H54 (cell line): ENCODE data around the gene PIM2.

Source experiments
- DNase-seq: peaks from one replicate; pipeline ENCODE4 v3.0.0; 2011; ENCODE audit warnings: low spot score, mixed read lengths; ENCODE audit not compliant: insufficient read length
- FAIRE-seq: peaks from 3 replicates; lab custom pipeline; 2011; peaks lifted over from hg19 to GRCh38; lab: Jason Lieb, UNC
- POLR2A ChIP-seq: IDR thresholded peaks from 2 replicates; pipeline ENCODE4 v1.6.1; 2011; ENCODE audit warnings: low read depth, mild to moderate bottlenecking, low read length

PIM2 gene

GRCh38 chrX:48905090-48905790, 13.6 kb downstream of the PIM2 start:
- no peak for DNase-seq
- no peak for FAIRE-seq
- TF ChIP-seq POLR2A = no peak

DNA sequence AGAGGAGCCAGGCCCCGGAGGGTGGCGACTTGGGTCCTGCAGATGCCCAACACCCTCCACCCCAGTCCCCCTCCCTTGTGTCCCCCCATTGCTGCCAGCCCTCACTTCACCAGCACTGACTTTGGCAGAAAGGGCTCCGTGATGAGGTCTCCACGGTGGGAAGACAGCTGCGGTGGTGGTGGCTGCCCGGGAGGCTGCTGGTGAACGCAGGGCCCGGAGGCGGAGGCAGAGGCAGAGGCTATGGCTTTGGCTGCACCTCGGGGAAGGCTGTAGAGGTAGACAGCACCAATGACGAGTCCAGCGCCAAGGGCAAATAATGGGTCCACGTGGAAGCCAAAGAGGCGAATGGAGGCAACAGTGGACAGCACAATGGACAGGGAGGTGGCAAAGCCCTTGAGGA, 14.2 kb downstream of the PIM2 start:
- FAIRE-seq (no peak), DNase-seq (no peak)

DNA sequence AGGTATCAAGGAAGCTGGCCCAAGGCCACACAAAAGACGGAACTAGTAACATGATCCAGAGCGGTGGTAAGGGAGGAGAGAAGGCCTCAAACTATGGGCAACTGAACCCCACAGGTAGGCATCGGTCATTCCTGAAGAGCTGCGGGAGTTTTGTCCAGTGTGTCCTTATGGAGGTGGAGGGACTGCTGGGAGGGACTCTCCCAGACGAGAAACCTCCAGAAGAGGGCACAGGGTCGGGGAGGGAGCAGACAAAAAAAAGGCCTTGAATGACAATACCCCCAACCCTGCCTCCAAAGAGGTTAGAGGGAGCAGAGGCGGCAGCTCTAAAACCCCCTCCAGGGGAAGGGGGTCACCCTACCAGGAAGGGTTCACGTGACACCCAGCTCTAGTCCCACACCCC, 14.6 kb downstream of the PIM2 start:
- FAIRE-seq (no peak), DNase-seq (no peak)
- no peak for TF ChIP-seq POLR2A

More for the DNA sequence above, 14.2 kb downstream of the PIM2 start:
- TF ChIP-seq POLR2A = no peak

- FAIRE-seq = no peak
- TF ChIP-seq POLR2A = no peak
- no peak for DNase-seq
Measured at GRCh38 chrX:48903290-48903689, 15.5 kb downstream of the PIM2 start.

GRCh38 chrX:48902776-48903175, 16.0 kb downstream of the PIM2 start:
- DNase-seq = no peak
- no peak for TF ChIP-seq POLR2A
- no peak for FAIRE-seq

GRCh38 chrX:48902135-48902534, 16.7 kb downstream of the PIM2 start:
- no peak for DNase-seq
- no peak for TF ChIP-seq POLR2A
- FAIRE-seq = no peak

DNA sequence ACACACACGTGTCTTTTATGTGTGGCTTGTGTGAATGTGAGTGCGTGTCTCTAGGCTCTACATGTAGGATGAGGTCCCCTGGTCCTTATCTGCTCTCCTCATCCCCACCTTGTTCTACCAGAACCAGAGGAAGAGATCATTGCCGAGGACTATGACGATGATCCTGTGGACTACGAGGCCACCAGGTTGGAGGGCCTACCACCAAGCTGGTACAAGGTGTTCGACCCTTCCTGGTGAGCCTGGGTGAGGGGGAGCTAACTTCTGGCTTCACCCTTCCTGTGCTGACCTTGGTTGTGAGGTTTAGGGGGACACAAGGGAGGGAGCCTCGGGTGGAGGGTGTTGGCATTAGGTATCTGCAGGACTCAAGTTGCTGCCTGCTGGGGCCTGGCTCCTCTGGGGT, 17.8 kb downstream of the PIM2 start:
- TF ChIP-seq POLR2A = no peak
- FAIRE-seq (no peak), DNase-seq (no peak)

DNA sequence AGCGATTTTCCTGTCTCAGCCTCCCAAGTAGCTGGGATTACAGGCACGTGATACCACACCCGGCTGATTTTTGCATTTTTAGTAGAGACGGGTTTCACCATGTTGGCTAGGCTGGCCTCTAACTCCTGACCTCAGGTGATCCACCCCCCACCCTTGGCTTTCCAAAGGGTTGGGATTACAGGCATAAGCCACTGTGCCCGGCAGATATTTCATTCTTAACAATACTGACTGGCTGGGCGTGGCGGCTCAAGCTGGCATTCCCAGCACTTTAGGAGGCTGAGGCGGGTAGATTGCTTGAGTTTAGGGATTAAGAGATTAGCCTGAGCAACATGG, 19.8 kb downstream of the PIM2 start:
- TF ChIP-seq POLR2A = no peak
- DNase-seq = no peak
- no peak for FAIRE-seq

GRCh38 chrX:48897625-48898306, 21.1 kb downstream of the PIM2 start, which contains the start of the genes PQBP1 and TIMM17B:
PQBP1 (plus strand) TSS chrX:48897930; CDS start chrX:48898510, 580 bp downstream.
TIMM17B (minus strand) TSS chrX:48897768; CDS start chrX:48897749, 19 bp downstream.
- peak; percentile 79 for TF ChIP-seq POLR2A
- DNase-seq = peak; percentile 46
- FAIRE-seq = no peak

DNA sequence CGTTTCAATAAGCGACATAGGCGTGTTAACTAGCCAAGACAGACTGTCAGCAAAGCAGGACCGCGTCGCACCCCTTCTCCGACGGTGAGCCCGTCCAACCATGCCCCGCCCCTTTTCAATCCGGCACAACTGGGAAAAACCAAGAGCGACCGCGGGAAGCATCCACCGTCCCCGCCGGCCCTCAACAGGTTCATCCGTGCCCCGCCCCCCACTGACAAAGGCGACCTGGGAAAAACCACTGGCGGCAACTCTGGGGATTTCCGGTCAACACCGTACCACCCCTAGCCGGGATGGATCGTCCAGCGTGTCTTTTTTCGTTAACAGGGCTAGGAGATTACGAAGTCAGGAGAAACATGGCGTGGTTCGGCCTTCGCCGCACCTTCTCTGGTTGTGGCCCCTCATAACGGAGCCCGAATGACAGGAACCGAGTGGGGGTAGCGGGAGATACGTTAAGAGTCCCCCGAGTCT, 21.6 kb downstream of the PIM2 start:
- DNase-seq = no peak

GRCh38 chrX:48896611-48897011, 22.2 kb downstream of the PIM2 start:
- DNase-seq (no peak), FAIRE-seq (no peak)
- TF ChIP-seq POLR2A = no peak

More for the DNA sequence above, 21.6 kb downstream of the PIM2 start:
- no peak for FAIRE-seq
- no peak for TF ChIP-seq POLR2A

GRCh38 chrX:48894891-48895290, 23.9 kb downstream of the PIM2 start:
- DNase-seq = no peak
- no peak for FAIRE-seq
- TF ChIP-seq POLR2A = no peak

GRCh38 chrX:48893556-48894348, 25.1 kb downstream of the PIM2 start:
- DNase-seq = no peak
- no peak for TF ChIP-seq POLR2A
- FAIRE-seq = no peak

DNA sequence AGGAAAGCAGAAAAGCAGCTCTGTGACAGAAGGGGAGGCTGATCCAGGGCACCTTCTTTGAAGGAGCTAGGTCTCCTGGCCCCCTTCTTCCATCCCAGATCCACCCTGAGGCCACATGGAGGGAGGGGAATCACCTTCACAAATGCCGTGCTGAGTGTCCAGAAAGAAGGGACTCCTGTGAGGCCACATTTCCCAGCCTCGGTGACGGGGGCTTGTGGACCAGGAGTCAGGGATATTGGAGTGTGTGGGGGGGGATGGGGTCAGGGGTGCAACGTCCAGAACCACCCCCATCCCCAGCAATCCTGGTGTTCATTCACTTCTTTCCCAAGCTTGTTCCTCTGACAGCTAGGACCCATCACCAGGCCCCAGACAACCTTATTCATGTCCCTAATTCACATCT, 25.9 kb downstream of the PIM2 start:
- FAIRE-seq = no peak
- no peak for TF ChIP-seq POLR2A

More for the DNA sequence above, 25.9 kb downstream of the PIM2 start:
- DNase-seq = no peak
